HUDEP-2 (cell line): Measurements from ENCODE around the gene BAZ2B.

Source experiments
- DNase-seq, 76 experiments: peaks; one replicate each; lab custom pipeline; 2025; ENCODE audit not compliant: unreplicated experiment in 76 of 76; lab: John Stamatoyannopoulos, UW

Gene BAZ2B

GRCh38 chr2:159279700-159280099 lies 336.6 kb downstream of the BAZ2B start:
- no peak for DNase-seq

GRCh38 chr2:159275111-159275510 lies 341.2 kb downstream of the BAZ2B start:
- no peak for DNase-seq

GRCh38 chr2:159272156-159272555 lies 344.2 kb downstream of the BAZ2B start:
- DNase-seq = no peak

- no peak for DNase-seq
Measured at GRCh38 chr2:159270744-159271379, 345.5 kb downstream of the BAZ2B start.
